SK-MEL-5 (cell line): Measurements from ENCODE around the gene RBPMS2. TPM values are rescaled to one million over a fixed set of nuclear protein-coding genes. Genes with fewer than 3 reads are reported as not detected.
"Not testable (repeated sequence)": the region's sequence is repeated elsewhere in the genome, so short reads cannot be mapped to it uniquely, and the experiment has no call there.

Experiments
- DNase-seq: peaks from one replicate; pipeline ENCODE4 v3.0.0-alpha.2; 2016; ENCODE audit warnings: low read depth, low spot score
- in situ Hi-C: cut with HindIII; loops from 2 replicates; pipeline ENCODE4 v1.10.0; 2016; ENCODE audit warnings: low sequenced_read_pairs, high pct_unique_total_duplicates, low pct_unique_long_range_greater_than_20kb
- total RNA-seq: library from RNA; depleted of rRNA; stranded (reverse); fragments of >200 nt; shearing (Covaris generic); gene quantifications from 2 replicates; pipeline ENCODE4 v1.2.3, GENCODE V29; 2014

Gene RBPMS2
- total RNA-seq, 1 experiment from 2014 or later = 1.1 TPM

GRCh38 chr15:64742385-64742784, 33.0 kb downstream of the RBPMS2 start:
- in situ Hi-C loops = no loop called here

GRCh38 chr15:64741708-64742107, 33.7 kb downstream of the RBPMS2 start:
- DNase-seq, in situ Hi-C loops: not testable (repeated sequence)

More at GRCh38 chr15:64742385-64742784, 33.0 kb downstream of the RBPMS2 start:
- no peak for DNase-seq

- DNase-seq = peak; percentile 66
These were observed 34.8 kb downstream of the RBPMS2 start for GRCh38 chr15:64740311-64741170.

GRCh38 chr15:64739577-64740143, 35.7 kb downstream of the RBPMS2 start:
- in situ Hi-C loops = no loop called here
- no peak for DNase-seq

More at GRCh38 chr15:64740311-64741170, 34.8 kb downstream of the RBPMS2 start:
- in situ Hi-C loops = no loop called here

- in situ Hi-C loops = no loop called here
These were observed 36.2 kb downstream of the RBPMS2 start for GRCh38 chr15:64739156-64739555.

GRCh38 chr15:64738226-64739095, 36.9 kb downstream of the RBPMS2 start:
- in situ Hi-C loops = no loop called here
- DNase-seq = no peak

More at GRCh38 chr15:64739156-64739555, 36.2 kb downstream of the RBPMS2 start:
- no peak for DNase-seq

GRCh38 chr15:64732156-64732860, 43.1 kb downstream of the RBPMS2 start:
- DNase-seq = no peak
- in situ Hi-C loops = no loop called here

- in situ Hi-C loops = no loop called here
- no peak for DNase-seq
These were observed 43.6 kb downstream of the RBPMS2 start for GRCh38 chr15:64731805-64732151.

- in situ Hi-C loops = no loop called here
- peak; percentile 80 for DNase-seq
These were observed 44.2 kb downstream of the RBPMS2 start for GRCh38 chr15:64731012-64731804.

- no peak for DNase-seq
- in situ Hi-C loops = no loop called here
These were observed 45.2 kb downstream of the RBPMS2 start for GRCh38 chr15:64730151-64730550.

- no peak for DNase-seq
- in situ Hi-C loops = no loop called here
These were observed 55.2 kb downstream of the RBPMS2 start for GRCh38 chr15:64720188-64720587.

- in situ Hi-C loops = no loop called here
- no peak for DNase-seq
These were observed 57.5 kb downstream of the RBPMS2 start for GRCh38 chr15:64717735-64718495.

GRCh38 chr15:64717130-64717529, 58.3 kb downstream of the RBPMS2 start:
- in situ Hi-C loops = no loop called here
- DNase-seq = no peak

- no peak for DNase-seq
- in situ Hi-C loops = no loop called here
These were observed 58.9 kb downstream of the RBPMS2 start for GRCh38 chr15:64716452-64716851.

GRCh38 chr15:64713592-64713991, 61.8 kb downstream of the RBPMS2 start:
- in situ Hi-C loops = no loop called here
- DNase-seq = no peak

- no peak for DNase-seq
- in situ Hi-C loops = no loop called here
These were observed 63.0 kb downstream of the RBPMS2 start for GRCh38 chr15:64712353-64712752.
